Lower leg skin (tissue), 4 donors: Measurements from ENCODE around the gene UCP2. TPM values are rescaled to one million over a fixed set of nuclear protein-coding genes. Genes with fewer than 3 reads are reported as not detected.
"Not testable (repeated sequence)": the region's sequence is repeated elsewhere in the genome, so short reads cannot be mapped to it uniquely, and the experiment has no call there.

Source experiments
- DNase-seq, 2 donors: peaks; one replicate each; pipeline ENCODE4 v3.0.0-alpha.2; 2019; ENCODE audit warnings: low spot score in 2 of 2
- H3K4me3 ChIP-seq: fragments of 200-600 bp; sonication (generic); 2 replicates; pipeline ENCODE4 v1.5.1; 2017; ENCODE audit warnings: mild to moderate bottlenecking, low read depth; ENCODE audit not compliant: poor library complexity, severe bottlenecking
- POLR2A ChIP-seq, 2 donors: fragments of 450-650 bp; IDR thresholded peaks; one replicate each; pipeline ENCODE4 v1.6.1; 2016 to 2017; ENCODE audit warnings: antibody characterized with exemption in 2 of 2, mild to moderate bottlenecking in 1 of 2, moderate library complexity in 1 of 2
- WGBS, 2 donors: methylation state at CpG; one replicate each; pipeline ENCODE4 v1.1.5; 2018; 5-methylcytosine and 5-hydroxymethylcytosine counted together
- intact Hi-C: fragments of 100-400 bp; cut with DNase I; formaldehyde crosslinking; loops from one replicate; pipeline ENCODE4 v1.15.0; 2023; ENCODE audit warnings: low total_unique reads
- total RNA-seq, 4 donors: library from RNA; depleted of rRNA; stranded (reverse); fragments of >200 nt; gene quantifications; one replicate each; pipeline ENCODE4 v1.1.0, GENCODE V29; 2016
- TF ChIP-seq, protein P1 (sequence below), 3 donors: fragments of 450-650 bp; IDR thresholded peaks; one replicate each; pipeline ENCODE4 v1.5.1; 2016; ENCODE audit warnings: antibody characterized with exemption in 3 of 3, mild to moderate bottlenecking in 3 of 3, moderate library complexity in 2 of 3

Gene UCP2
- total RNA-seq, 4 donors from 2014 or later, result 2.2 to 14.0 (median 10.1) TPM

DNA sequence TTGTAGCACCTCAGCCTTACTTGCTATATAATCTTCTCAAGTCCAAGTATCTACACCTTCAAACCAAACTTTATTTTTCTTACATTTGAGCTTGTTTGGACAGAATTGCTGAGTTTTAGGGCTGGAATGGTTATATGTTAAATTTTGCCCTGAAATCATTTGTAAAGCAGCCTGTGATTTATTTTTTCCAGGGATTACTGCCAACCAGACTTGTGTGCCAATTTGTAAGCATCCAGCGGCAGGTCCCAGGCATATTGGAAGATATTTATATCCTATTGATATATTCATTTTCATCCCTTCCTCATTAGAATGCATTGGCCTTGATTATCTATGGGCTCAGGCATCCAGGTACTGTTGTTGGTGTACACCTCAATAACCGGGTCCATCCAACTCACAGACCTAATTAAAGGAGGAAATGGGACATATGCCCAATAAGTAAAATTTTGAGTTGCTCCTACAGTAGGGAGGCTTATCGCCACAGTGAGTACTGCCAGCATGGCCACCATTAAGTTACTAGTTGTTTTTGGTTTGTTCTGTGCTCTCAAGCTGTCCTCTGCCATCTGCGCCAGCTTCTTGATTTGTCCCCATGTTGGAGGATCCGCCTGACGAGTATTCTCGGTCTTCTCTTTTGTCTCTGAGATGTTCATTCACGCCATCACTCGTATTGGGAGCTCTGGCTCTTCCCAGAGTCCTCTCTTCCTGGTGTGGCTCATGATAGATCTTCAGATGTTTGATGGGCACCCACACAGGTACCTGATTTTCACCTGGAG, 41.7 kb downstream of the UCP2 start:
- no peak for TF ChIP-seq POLR2A (IDR thresholded peaks at IDR 0.05)
- TF ChIP-seq, protein P1, sequence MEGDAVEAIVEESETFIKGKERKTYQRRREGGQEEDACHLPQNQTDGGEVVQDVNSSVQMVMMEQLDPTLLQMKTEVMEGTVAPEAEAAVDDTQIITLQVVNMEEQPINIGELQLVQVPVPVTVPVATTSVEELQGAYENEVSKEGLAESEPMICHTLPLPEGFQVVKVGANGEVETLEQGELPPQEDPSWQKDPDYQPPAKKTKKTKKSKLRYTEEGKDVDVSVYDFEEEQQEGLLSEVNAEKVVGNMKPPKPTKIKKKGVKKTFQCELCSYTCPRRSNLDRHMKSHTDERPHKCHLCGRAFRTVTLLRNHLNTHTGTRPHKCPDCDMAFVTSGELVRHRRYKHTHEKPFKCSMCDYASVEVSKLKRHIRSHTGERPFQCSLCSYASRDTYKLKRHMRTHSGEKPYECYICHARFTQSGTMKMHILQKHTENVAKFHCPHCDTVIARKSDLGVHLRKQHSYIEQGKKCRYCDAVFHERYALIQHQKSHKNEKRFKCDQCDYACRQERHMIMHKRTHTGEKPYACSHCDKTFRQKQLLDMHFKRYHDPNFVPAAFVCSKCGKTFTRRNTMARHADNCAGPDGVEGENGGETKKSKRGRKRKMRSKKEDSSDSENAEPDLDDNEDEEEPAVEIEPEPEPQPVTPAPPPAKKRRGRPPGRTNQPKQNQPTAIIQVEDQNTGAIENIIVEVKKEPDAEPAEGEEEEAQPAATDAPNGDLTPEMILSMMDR (IDR thresholded peaks at IDR 0.05), result no peak
- peak in 1 of 2 donors; percentile 58 for DNase-seq
- intact Hi-C loops, result no loop called here
- 77 to 81% methylated on average over 9 of the region's 9 CpGs for WGBS, 2 donors
- H3K4me3 ChIP-seq, result no peak overlapping the region

DNA sequence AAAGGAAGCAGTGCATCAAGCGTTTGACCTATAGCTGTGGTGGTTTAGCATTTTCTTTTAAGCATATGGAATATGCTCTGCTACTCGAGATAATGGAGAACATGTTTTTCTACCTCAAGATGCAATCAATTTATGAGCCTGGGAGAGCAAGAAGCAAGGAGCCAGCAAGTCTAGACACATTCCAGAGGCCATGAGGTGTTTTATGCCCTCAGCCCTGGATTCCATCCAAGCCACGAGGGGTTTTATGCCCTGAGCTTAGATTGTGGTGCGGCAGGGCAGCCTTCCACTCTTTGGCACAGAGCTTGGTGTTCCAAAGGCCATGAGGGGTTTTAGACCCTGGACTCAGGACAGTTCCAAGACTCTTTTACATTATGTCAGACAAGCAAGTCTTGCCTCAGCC, 43.5 kb downstream of the UCP2 start:
- intact Hi-C loops, result no loop called here
- peak in 1 of 2 donors; percentile 32 for DNase-seq
- TF ChIP-seq, protein P1 (IDR thresholded peaks at IDR 0.05), result no peak
- H3K4me3 ChIP-seq, result no peak overlapping the region
- 28 to 36% methylated on average over 4 of the region's 4 CpGs for WGBS, 2 donors

DNA sequence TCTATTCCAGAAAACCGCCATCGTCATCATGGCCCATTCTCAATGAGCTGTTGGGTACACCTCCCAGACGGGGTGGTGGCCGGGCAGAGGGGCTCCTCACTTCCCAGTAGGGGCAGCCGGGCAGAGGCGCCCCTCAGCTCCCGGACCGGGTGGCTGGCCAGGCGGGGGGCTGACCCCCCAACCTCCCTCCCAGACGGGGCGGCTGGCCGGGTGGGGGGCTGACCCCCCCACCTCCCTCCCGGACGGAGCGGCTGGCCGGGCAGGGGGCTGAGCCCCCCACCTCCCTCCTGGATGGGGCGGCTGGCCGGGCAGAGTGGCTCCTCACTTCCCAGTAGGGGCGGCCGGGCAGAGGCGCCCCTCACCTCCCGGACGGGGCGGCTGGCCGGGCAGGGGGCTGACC, 46.6 kb downstream of the UCP2 start:
- intact Hi-C loops, H3K4me3 ChIP-seq: not testable (repeated sequence)
- DNase-seq, result peak in 1 of 2 donors; percentile 32
- WGBS, 2 donors, result 100% methylated on average over 2 of the region's 25 CpGs; no CpG with 5 or more reads in 1 of the 2 donors

DNA sequence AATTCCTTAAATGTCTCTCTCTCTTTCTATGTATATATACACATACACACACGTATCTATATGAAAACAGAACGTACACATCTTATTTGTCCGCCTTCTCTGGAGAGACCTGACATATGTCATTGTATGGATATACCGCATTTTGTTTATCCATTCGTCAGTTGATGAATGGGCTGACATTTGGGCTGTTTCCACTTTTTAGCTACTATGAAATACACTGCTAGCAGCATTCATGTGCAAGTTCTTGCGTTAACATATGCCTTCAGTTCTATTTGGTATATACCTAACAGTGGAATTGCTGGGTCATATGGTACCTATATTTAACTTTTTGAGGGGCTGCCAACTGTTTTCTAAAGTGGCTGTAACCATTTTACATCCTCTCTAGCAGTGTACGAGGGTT, 49.9 kb downstream of the UCP2 start:
- intact Hi-C loops, result no loop called here
- no peak for DNase-seq
- WGBS, 2 donors, result 89 to 90% methylated on average over 7 of the region's 7 CpGs
- no peak for TF ChIP-seq POLR2A (IDR thresholded peaks at IDR 0.05)
- no peak overlapping the region for H3K4me3 ChIP-seq

DNA sequence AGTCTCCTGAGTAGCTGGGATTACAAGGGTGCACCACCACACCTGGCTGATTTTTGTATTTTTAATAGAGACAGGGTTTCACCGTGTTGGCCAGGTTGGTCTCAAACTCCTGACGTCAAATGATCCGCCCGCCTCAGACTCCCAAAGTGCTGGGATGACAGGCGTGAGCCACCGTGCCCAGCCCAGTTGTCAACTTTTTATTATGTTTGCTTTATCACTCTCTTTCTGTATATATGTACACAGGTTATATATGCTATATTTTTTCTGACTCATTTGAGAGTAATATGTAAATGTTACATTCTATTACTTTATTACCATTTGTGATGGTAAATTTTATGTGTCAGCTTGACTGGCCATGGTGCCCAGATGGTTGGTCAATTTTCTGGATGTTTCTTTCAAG, 50.7 kb downstream of the UCP2 start:
- intact Hi-C loops, result no loop called here
- 96 to 97% methylated on average over 6 of the region's 6 CpGs for WGBS, 2 donors

DNA sequence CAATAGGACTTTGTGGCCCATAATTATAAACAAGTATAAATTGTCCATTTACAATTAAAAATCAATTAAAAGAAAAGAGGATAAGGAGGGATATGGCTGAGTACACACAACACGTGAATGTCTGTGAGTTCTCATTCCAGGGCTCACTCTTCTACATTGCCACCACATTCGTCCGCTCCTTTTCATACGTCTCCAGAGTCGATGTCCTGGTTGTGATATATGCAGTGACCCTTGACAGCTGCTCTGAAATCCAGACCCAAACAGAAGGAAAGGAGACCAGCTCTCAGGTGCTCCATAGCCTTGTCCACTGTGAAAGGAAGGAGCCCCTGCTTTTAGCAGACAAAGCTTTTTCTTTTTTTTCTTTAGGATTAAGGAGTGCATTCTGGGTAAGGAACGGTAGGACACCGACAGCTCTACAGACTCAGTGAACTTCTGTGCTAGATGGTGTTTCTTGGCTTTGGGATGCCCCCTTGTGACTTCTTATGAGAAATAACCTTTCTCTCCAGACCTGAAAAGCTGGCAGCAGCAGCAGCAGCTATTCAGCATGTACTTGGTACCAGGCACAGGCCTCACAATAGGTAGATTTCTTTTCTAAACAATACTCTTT, 51.5 kb downstream of the UCP2 start:
- no peak for TF ChIP-seq POLR2A (IDR thresholded peaks at IDR 0.05)
- TF ChIP-seq, protein P1 (IDR thresholded peaks at IDR 0.05), result no peak
- no peak overlapping the region for H3K4me3 ChIP-seq
- no peak for DNase-seq
- 67 to 69% methylated on average over 7 of the region's 7 CpGs for WGBS, 2 donors
- intact Hi-C loops, result no loop called here

More for the DNA sequence above, 50.7 kb downstream of the UCP2 start:
- no peak overlapping the region for H3K4me3 ChIP-seq
- no peak for DNase-seq
- TF ChIP-seq POLR2A (IDR thresholded peaks at IDR 0.05), result no peak
- TF ChIP-seq, protein P1 (IDR thresholded peaks at IDR 0.05), result no peak
